HG03457 (cell line): ENCODE results near the gene ARHGAP15.
"Not testable (repeated sequence)": the region's sequence is repeated elsewhere in the genome, so short reads cannot be mapped to it uniquely, and the experiment has no call there.

ENCODE experiments used
- ATAC-seq: cut with Tn5 transposase; IDR thresholded peaks from one replicate; pipeline ENCODE4 v1.9.1; 2021; ENCODE audit warnings: moderate number of reproducible peaks; ENCODE audit not compliant: unreplicated experiment

Gene ARHGAP15

GRCh38 chr2:143514413-143514812 is 385.2 kb downstream of the ARHGAP15 start:
- ATAC-seq = no peak

- ATAC-seq = no peak
These were observed 386.1 kb downstream of the ARHGAP15 start for GRCh38 chr2:143515318-143515717.

- no peak for ATAC-seq
These were observed 390.3 kb downstream of the ARHGAP15 start for GRCh38 chr2:143519521-143519920.

- ATAC-seq = no peak
These were observed 392.2 kb downstream of the ARHGAP15 start for GRCh38 chr2:143521396-143521795.

GRCh38 chr2:143522699-143523098 is 393.5 kb downstream of the ARHGAP15 start:
- no peak for ATAC-seq

- no peak for ATAC-seq
These were observed 394.9 kb downstream of the ARHGAP15 start for GRCh38 chr2:143524119-143524553.

GRCh38 chr2:143524559-143525401 is 395.6 kb downstream of the ARHGAP15 start:
- ATAC-seq = no peak

- ATAC-seq = no peak
These were observed 396.2 kb downstream of the ARHGAP15 start for GRCh38 chr2:143525402-143525860.

- ATAC-seq = no peak
These were observed 397.3 kb downstream of the ARHGAP15 start for GRCh38 chr2:143526498-143526897.

GRCh38 chr2:143528021-143528420 is 398.8 kb downstream of the ARHGAP15 start:
- ATAC-seq = no peak

GRCh38 chr2:143529118-143529720 is 400.0 kb downstream of the ARHGAP15 start:
- no peak for ATAC-seq

- no peak for ATAC-seq
These were observed 401.5 kb downstream of the ARHGAP15 start for GRCh38 chr2:143530758-143531157.

- ATAC-seq = no peak
These were observed 402.8 kb downstream of the ARHGAP15 start for GRCh38 chr2:143532061-143532460.

- ATAC-seq = no peak
These were observed 404.6 kb downstream of the ARHGAP15 start for GRCh38 chr2:143533846-143534245.

GRCh38 chr2:143535802-143536201 is 406.6 kb downstream of the ARHGAP15 start:
- ATAC-seq = no peak

GRCh38 chr2:143541899-143542298 is 412.7 kb downstream of the ARHGAP15 start:
- ATAC-seq = not testable (repeated sequence)

- ATAC-seq = no peak
These were observed 416.1 kb downstream of the ARHGAP15 start for GRCh38 chr2:143545059-143545948.

GRCh38 chr2:143545949-143546255 is 416.7 kb downstream of the ARHGAP15 start:
- ATAC-seq = no peak

- ATAC-seq = no peak
These were observed 418.8 kb downstream of the ARHGAP15 start for GRCh38 chr2:143548032-143548431.

- ATAC-seq = no peak
These were observed 421.3 kb downstream of the ARHGAP15 start for GRCh38 chr2:143550500-143550899.

- no peak for ATAC-seq
These were observed 422.9 kb downstream of the ARHGAP15 start for GRCh38 chr2:143551971-143552650.
